GM12873 (cell line): ENCODE measurements around the gene PGAM5.

Experiments used
- CTCF ChIP-seq: IDR thresholded peaks from 2 replicates; pipeline ENCODE4 v1.5.1; 2012; ENCODE audit warnings: low read depth, mild to moderate bottlenecking, moderate library complexity, low read length, control low read depth; ENCODE audit not compliant: insufficient read depth; ENCODE audit errors: missing control alignments

Gene PGAM5

GRCh38 chr12:132690112-132690511 lies 20.5 kb upstream of the PGAM5 start:
- TF ChIP-seq CTCF: no peak

GRCh38 chr12:132695431-132695830 lies 15.2 kb upstream of the PGAM5 start:
- no peak for TF ChIP-seq CTCF

- TF ChIP-seq CTCF: no peak
Measured at GRCh38 chr12:132698341-132698740, 12.3 kb upstream of the PGAM5 start.

GRCh38 chr12:132700212-132700822 lies 10.3 kb upstream of the PGAM5 start:
- no peak for TF ChIP-seq CTCF

- TF ChIP-seq CTCF: no peak
Measured at GRCh38 chr12:132702640-132703039, 8.0 kb upstream of the PGAM5 start.

GRCh38 chr12:132703641-132704040 lies 7.0 kb upstream of the PGAM5 start:
- no peak for TF ChIP-seq CTCF

- TF ChIP-seq CTCF: no peak
Measured at GRCh38 chr12:132707241-132707640, 3.4 kb upstream of the PGAM5 start.
